RWPE2 (cell line): Measurements from ENCODE around the gene MPP4.

ENCODE experiments used
- ATAC-seq: fragments of 200-7000 bp; cut with Tn5 transposase; 3 replicates; pipeline ENCODE4 v1.9.1; 2021; ENCODE audit warnings: low read depth
- DNase-seq: peaks from one replicate; pipeline ENCODE4 v3.0.0-alpha.2; 2020; ENCODE audit warnings: low spot score
- H3K27ac ChIP-seq: fragments of 450-650 bp; 2 replicates; pipeline ENCODE4 v1.5.1; 2017; ENCODE audit warnings: mild to moderate bottlenecking; ENCODE audit not compliant: poor library complexity, severe bottlenecking
- H3K27me3 ChIP-seq: fragments of 250-450 bp; sonication (Bioruptor Pico); 2 replicates; pipeline ENCODE4 v1.5.1; 2021; ENCODE audit warnings: mild to moderate bottlenecking, moderate library complexity; ENCODE audit not compliant: insufficient read depth, poor library complexity, severe bottlenecking
- H3K36me3 ChIP-seq: fragments of 250-450 bp; sonication (Bioruptor Pico); 2 replicates; pipeline ENCODE4 v1.5.1; 2020; ENCODE audit warnings: low read depth, mild to moderate bottlenecking, moderate library complexity
- H3K4me1 ChIP-seq: fragments of 250-450 bp; sonication (Bioruptor Pico); 2 replicates; pipeline ENCODE4 v1.5.1; 2021; ENCODE audit warnings: mild to moderate bottlenecking, moderate library complexity; ENCODE audit not compliant: insufficient read depth, poor library complexity, severe bottlenecking
- H3K4me3 ChIP-seq: fragments of 250-450 bp; sonication (Bioruptor Pico); 2 replicates; pipeline ENCODE4 v1.5.1; 2021; ENCODE audit warnings: mild to moderate bottlenecking, moderate library complexity; ENCODE audit not compliant: severe bottlenecking
- H3K9me3 ChIP-seq: fragments of 250-450 bp; sonication (Bioruptor Pico); 2 replicates; pipeline ENCODE4 v1.5.1; 2021; ENCODE audit warnings: mild to moderate bottlenecking, moderate library complexity; ENCODE audit not compliant: severe bottlenecking
- TF ChIP-seq, protein P1 (sequence below): fragments of 450-650 bp; IDR thresholded peaks from one replicate; pipeline ENCODE4 v1.5.1; 2017; ENCODE audit warnings: mild to moderate bottlenecking, moderate library complexity; ENCODE audit not compliant: poor library complexity, severe bottlenecking

MPP4 gene, protein sequence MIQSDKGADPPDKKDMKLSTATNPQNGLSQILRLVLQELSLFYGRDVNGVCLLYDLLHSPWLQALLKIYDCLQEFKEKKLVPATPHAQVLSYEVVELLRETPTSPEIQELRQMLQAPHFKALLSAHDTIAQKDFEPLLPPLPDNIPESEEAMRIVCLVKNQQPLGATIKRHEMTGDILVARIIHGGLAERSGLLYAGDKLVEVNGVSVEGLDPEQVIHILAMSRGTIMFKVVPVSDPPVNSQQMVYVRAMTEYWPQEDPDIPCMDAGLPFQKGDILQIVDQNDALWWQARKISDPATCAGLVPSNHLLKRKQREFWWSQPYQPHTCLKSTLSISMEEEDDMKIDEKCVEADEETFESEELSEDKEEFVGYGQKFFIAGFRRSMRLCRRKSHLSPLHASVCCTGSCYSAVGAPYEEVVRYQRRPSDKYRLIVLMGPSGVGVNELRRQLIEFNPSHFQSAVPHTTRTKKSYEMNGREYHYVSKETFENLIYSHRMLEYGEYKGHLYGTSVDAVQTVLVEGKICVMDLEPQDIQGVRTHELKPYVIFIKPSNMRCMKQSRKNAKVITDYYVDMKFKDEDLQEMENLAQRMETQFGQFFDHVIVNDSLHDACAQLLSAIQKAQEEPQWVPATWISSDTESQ

DNA sequence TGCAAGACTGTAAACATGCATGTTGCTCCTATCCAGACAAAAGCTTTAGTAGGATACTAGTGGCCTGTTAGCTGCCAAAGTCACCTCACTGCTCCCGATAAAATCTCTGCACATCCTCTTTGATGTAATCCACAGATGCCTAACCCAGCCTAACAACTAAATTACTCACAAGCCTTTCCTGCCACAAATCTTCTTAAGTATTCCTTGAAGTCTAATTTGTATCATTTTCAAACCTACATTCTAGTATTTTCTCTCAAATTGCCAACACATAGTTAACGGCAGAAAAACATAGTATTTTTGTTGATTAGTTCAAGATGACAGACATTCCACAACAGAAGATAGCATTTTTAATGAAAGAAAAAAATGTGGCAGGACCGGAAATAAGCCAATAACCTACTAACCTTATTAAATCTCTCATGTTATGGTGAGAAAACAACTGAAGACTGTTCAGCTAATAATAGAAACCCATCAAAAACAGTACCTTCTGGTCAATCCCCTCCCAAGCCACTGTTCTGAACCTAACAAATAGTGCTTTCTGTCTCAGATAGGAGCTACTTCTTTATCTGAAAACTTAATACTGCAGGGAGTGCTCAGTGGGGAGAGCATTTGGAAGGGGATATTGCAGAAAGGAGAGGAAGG is at the start of gene MPP4:
TSS of gene MPP4 (minus strand) at position 57 of the 639 bp plus-strand sequence. CDS start 4,690 bp downstream, outside the sequence.
- ATAC-seq (peak; percentile 16; the same call in 1 of the 3 replicates), DNase-seq (no peak)
- peaks cover 35% of the 10 kb centered on the region for H3K4me1 ChIP-seq
- H3K9me3 ChIP-seq: no peaks in the 10 kb centered on the region
- TF ChIP-seq, protein P1, sequence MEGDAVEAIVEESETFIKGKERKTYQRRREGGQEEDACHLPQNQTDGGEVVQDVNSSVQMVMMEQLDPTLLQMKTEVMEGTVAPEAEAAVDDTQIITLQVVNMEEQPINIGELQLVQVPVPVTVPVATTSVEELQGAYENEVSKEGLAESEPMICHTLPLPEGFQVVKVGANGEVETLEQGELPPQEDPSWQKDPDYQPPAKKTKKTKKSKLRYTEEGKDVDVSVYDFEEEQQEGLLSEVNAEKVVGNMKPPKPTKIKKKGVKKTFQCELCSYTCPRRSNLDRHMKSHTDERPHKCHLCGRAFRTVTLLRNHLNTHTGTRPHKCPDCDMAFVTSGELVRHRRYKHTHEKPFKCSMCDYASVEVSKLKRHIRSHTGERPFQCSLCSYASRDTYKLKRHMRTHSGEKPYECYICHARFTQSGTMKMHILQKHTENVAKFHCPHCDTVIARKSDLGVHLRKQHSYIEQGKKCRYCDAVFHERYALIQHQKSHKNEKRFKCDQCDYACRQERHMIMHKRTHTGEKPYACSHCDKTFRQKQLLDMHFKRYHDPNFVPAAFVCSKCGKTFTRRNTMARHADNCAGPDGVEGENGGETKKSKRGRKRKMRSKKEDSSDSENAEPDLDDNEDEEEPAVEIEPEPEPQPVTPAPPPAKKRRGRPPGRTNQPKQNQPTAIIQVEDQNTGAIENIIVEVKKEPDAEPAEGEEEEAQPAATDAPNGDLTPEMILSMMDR: no peak
- peak within 1 kb of the TSS; percentile 78 for H3K27ac ChIP-seq
- peaks cover 14% of the 10 kb centered on the region for H3K36me3 ChIP-seq
- H3K27me3 ChIP-seq: no peaks in the 10 kb centered on the region
- H3K4me3 ChIP-seq: no peak within 1 kb of the TSS

DNA sequence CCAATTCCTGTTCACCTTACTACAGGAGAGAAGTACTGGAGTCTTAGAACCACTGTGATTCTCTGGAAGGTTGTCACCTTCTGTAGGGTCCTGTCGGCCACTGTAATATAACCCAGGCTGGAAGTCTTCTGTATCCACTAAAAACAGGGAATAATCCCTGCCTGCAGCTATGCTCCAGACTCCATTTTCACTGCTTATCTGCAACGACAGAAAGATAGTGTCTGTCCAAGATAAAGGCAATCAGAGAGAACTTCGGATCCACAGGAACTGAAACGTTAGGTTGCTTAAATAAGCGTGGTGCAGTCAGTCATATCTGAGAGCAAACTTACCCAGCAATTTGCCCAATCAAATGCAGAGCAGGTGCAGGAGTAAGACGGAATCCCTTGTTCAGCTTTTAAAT is 48.1 kb upstream of the MPP4 start:
- DNase-seq (no peak), ATAC-seq (no peak)
- H3K4me3 ChIP-seq: no peak overlapping the region
- H3K27me3 ChIP-seq: no peaks in the 10 kb centered on the region
- TF ChIP-seq, protein P1: no peak
- no peaks in the 10 kb centered on the region for H3K9me3 ChIP-seq
- H3K36me3 ChIP-seq: peaks cover 65% of the 10 kb centered on the region
- no peaks in the 10 kb centered on the region for H3K4me1 ChIP-seq
- H3K27ac ChIP-seq: no peak overlapping the region

DNA sequence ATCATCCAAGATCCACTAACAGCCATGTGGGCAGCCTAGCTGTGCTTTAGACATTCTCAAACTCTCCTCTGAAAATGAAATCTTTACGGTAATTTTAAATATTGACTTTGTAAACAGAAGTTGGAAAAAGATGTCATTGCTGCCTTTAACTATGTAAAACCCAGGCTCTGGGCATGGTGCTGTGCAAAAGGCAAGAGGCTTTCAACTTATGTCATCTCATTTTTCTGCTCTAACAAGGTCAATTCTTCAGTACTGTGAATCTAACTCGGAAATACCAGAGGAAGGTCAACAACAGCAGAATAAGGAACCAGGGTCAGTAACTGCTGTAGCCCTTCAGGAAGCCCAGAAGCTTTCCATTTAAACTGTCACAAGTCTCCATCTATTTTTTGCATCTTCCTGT is 37.0 kb upstream of the MPP4 start:
- no peak for ATAC-seq
- Histone ChIP-seq H3K9me3 (no peaks in the 10 kb centered on the region), H3K4me1 (peaks cover 8% of the 10 kb centered on the region), H3K27ac (no peak overlapping the region), H3K4me3 (no peak overlapping the region), H3K36me3 (peaks cover 60% of the 10 kb centered on the region), H3K27me3 (no peaks in the 10 kb centered on the region)
- TF ChIP-seq, protein P1: no peak
- DNase-seq: no peak

DNA sequence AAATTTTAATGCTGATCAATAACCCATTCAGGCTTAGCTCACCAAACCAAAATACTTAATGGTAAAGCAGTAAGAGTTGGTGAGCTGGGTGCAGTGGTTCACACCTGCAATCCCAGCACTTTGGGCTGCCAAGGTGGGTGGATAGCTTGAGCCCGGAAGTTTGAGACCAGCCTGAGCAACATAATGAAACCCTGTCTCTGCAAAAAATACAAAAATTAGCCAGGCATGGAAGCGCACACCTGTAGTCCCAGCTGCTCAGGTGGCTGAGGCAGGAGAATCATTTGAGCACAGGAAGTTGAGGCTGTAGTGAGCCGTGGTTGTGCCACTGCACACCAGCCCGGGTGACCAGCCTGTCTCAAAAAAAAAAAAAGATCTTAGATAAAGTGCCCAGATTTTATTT is 35.7 kb upstream of the MPP4 start:
- Histone ChIP-seq H3K4me3 (no peak overlapping the region), H3K4me1 (peaks cover 8% of the 10 kb centered on the region), H3K9me3 (no peaks in the 10 kb centered on the region), H3K27me3 (no peaks in the 10 kb centered on the region), H3K36me3 (peaks cover 62% of the 10 kb centered on the region), H3K27ac (no peak overlapping the region)
- DNase-seq (no peak), ATAC-seq (no peak)
- TF ChIP-seq, protein P1: no peak
